A673 (cell line): ENCODE measurements around the gene CPLX3. TPM values are rescaled to one million over a fixed set of nuclear protein-coding genes. Genes with fewer than 3 reads are reported as not detected.

ENCODE experiments used
- BruUV-seq: library from RNA; stranded (reverse); fragments of 400-500 nt; replicated peaks from 2 replicates; lab custom pipeline; 2021; lab: Mats Ljungman, UMichigan
- CTCF ChIA-PET: fragments of 300-600 bp; sonication (Branson Sonifier 250); formaldehyde crosslinking; loops from one replicate; lab custom pipeline; 2022; ENCODE audit warnings: antibody characterized with exemption; lab: Charles Lee
- POLR2A ChIA-PET: fragments of 300-600 bp; sonication (Branson Sonifier 250); formaldehyde crosslinking; loops from one replicate; lab custom pipeline; 2022; ENCODE audit warnings: antibody characterized with exemption; ENCODE audit not compliant: low non-redundant PET; lab: Charles Lee
- DNase-seq: peaks from one replicate; pipeline ENCODE4 v3.0.0-alpha.2; 2015; ENCODE audit warnings: low spot score
- H3K27ac ChIP-seq: fragments of 200-600 bp; sonication (generic); 2 replicates; pipeline ENCODE4 v1.5.1; 2016; ENCODE audit warnings: mixed run types, low read depth, mild to moderate bottlenecking, mixed read lengths, antibody characterized with exemption, low read length; ENCODE audit not compliant: poor library complexity, severe bottlenecking
- H3K27me3 ChIP-seq: fragments of 200-600 bp; sonication (generic); replicated peaks from 2 replicates; pipeline ENCODE4 v1.6.1; 2017; ENCODE audit warnings: mixed run types, low read depth, mild to moderate bottlenecking, mixed read lengths, antibody characterized with exemption, low read length; ENCODE audit not compliant: insufficient read depth, poor library complexity
- H3K36me3 ChIP-seq: fragments of 200-600 bp; sonication (generic); 2 replicates; pipeline ENCODE4 v1.6.1; 2016; ENCODE audit warnings: mixed run types, mild to moderate bottlenecking, mixed read lengths, antibody characterized with exemption, low read length; ENCODE audit not compliant: insufficient read depth, poor library complexity, severe bottlenecking
- H3K4me1 ChIP-seq: fragments of 200-600 bp; sonication (generic); 2 replicates; pipeline ENCODE4 v1.6.1; 2017; ENCODE audit warnings: mixed run types, mild to moderate bottlenecking, mixed read lengths, antibody characterized with exemption, low read length; ENCODE audit not compliant: insufficient read depth, poor library complexity, severe bottlenecking
- H3K4me3 ChIP-seq: fragments of 200-600 bp; sonication (generic); 2 replicates; pipeline ENCODE4 v1.5.1; 2016; ENCODE audit warnings: low read depth, mixed run types, mild to moderate bottlenecking, mixed read lengths, low read length; ENCODE audit not compliant: poor library complexity, severe bottlenecking
- H3K9me3 ChIP-seq: fragments of 200-600 bp; sonication (generic); 2 replicates; pipeline ENCODE4 v1.6.1; 2016; ENCODE audit warnings: mixed run types, low read depth, mild to moderate bottlenecking, mixed read lengths, antibody characterized with exemption, low read length; ENCODE audit not compliant: poor library complexity, severe bottlenecking
- CTCF ChIP-seq: fragments of 300-800, 200-600 bp; sonication (generic); conservative IDR thresholded peaks from 2 replicates; pipeline ENCODE4 v1.5.1; 2017; ENCODE audit warnings: low read depth, mild to moderate bottlenecking, antibody characterized with exemption, low read length, moderate library complexity, mixed read lengths
- EZH2 ChIP-seq: fragments of 200-600 bp; sonication (generic); IDR thresholded peaks from 2 replicates; pipeline ENCODE4 v1.6.1; 2017; ENCODE audit warnings: borderline replicate concordance, low read depth, mild to moderate bottlenecking, mixed read lengths, antibody characterized with exemption, low read length; ENCODE audit not compliant: poor library complexity, severe bottlenecking
- intact Hi-C: fragments of 100-400 bp; cut with micrococcal nuclease; formaldehyde crosslinking; loops from one replicate; pipeline ENCODE4 v1.10.0; 2022; ENCODE audit not compliant: unreplicated experiment
- total RNA-seq: library from RNA; stranded (reverse); gene quantifications from 2 replicates; pipeline ENCODE4 v1.2.3, GENCODE V29; 2021

CPLX3 gene
- total RNA-seq, 1 experiment from 2014 or later = 0.17 TPM

- POLR2A ChIA-PET = no interaction called here
These were observed 18.2 kb upstream of the CPLX3 start for GRCh38 chr15:74808078-74808839.

GRCh38 chr15:74808840-74809229 lies 17.6 kb upstream of the CPLX3 start:
- no TSS peak for BruUV-seq
- no peak for DNase-seq
- POLR2A ChIA-PET = no interaction called here

More at GRCh38 chr15:74808078-74808839, 18.2 kb upstream of the CPLX3 start:
- Histone ChIP-seq H3K4me1 (no peaks in the 10 kb centered on the region), H3K9me3 (no peaks in the 10 kb centered on the region), H3K36me3 (peaks cover 2% of the 10 kb centered on the region), H3K27me3 (no peaks in the 10 kb centered on the region), H3K27ac (no peak overlapping the region), H3K4me3 (no peak overlapping the region)
- no TSS peak for BruUV-seq
- TF ChIP-seq CTCF (no peak), EZH2 (no peak)
- DNase-seq = no peak
- CTCF ChIA-PET = no interaction called here
- intact Hi-C loops = no loop called here

GRCh38 chr15:74809242-74809641 lies 17.2 kb upstream of the CPLX3 start:
- intact Hi-C loops = no loop called here
- H3K27me3 ChIP-seq = no peaks in the 10 kb centered on the region
- H3K4me3 ChIP-seq = no peak overlapping the region
- TF ChIP-seq CTCF (no peak), EZH2 (no peak)
- H3K36me3 ChIP-seq = no peaks in the 10 kb centered on the region
- H3K9me3 ChIP-seq = no peaks in the 10 kb centered on the region
- no peak for DNase-seq
- H3K4me1 ChIP-seq = no peaks in the 10 kb centered on the region
- CTCF ChIA-PET = no interaction called here
- no peak overlapping the region for H3K27ac ChIP-seq
- BruUV-seq = no TSS peak
- POLR2A ChIA-PET = no interaction called here

More at GRCh38 chr15:74808840-74809229, 17.6 kb upstream of the CPLX3 start:
- Histone ChIP-seq H3K27me3 (no peaks in the 10 kb centered on the region), H3K27ac (no peak overlapping the region), H3K4me1 (no peaks in the 10 kb centered on the region), H3K4me3 (no peak overlapping the region), H3K36me3 (no peaks in the 10 kb centered on the region), H3K9me3 (no peaks in the 10 kb centered on the region)
- intact Hi-C loops = no loop called here
- TF ChIP-seq EZH2 (no peak), CTCF (peak; percentile 35; the same call in 1 of the 2 replicates)
- CTCF ChIA-PET = no interaction called here
